PC-9 (cell line): ENCODE results near the gene SLC39A13. TPM values are rescaled to one million over a fixed set of nuclear protein-coding genes. Genes with fewer than 3 reads are reported as not detected.
A peak's percentile ranks its signal among the peaks of the same experiment; 100 is the strongest.

Experiments
- BruUV-seq: library from RNA; stranded (reverse); fragments of 400-500 nt; replicated peaks from 2 replicates; lab custom pipeline; 2021; lab: Mats Ljungman, UMichigan
- CTCF ChIA-PET: fragments of 300-600 bp; sonication (Branson Sonifier 250); formaldehyde crosslinking; loops from one replicate; lab custom pipeline; 2022; ENCODE audit warnings: antibody characterized with exemption; lab: Charles Lee
- POLR2A ChIA-PET: fragments of 300-600 bp; sonication (Branson Sonifier 250); formaldehyde crosslinking; loops from one replicate; lab custom pipeline; 2022; ENCODE audit warnings: antibody characterized with exemption; ENCODE audit not compliant: unreplicated experiment; lab: Charles Lee
- DNase-seq, 2 experiments: peaks; one replicate each; pipeline versions ENCODE4 v3.0.0 to v3.0.0-alpha.2; 2015 to 2022; ENCODE audit warnings: mixed read lengths in 1 of 2
- H2AFZ ChIP-seq: fragments of 200-600 bp; sonication (generic); 2 replicates; pipeline ENCODE4 v1.8.1; 2017; ENCODE audit warnings: antibody characterized with exemption
- H3F3A ChIP-seq: fragments of 200-600 bp; sonication (generic); 2 replicates; pipeline ENCODE4 v1.8.1; 2017; ENCODE audit warnings: antibody characterized with exemption, mild to moderate bottlenecking, low read depth; ENCODE audit not compliant: insufficient read depth
- H3K27ac ChIP-seq: fragments of 200-600 bp; sonication (generic); 2 replicates; pipeline ENCODE4 v1.6.1; 2016; ENCODE audit warnings: mixed run types
- H3K27me3 ChIP-seq: fragments of 200-600 bp; sonication (generic); 2 replicates; pipeline ENCODE4 v1.6.1; 2016; ENCODE audit warnings: low read depth, mixed run types; ENCODE audit not compliant: insufficient read depth
- H3K36me3 ChIP-seq: fragments of 200-600 bp; sonication (generic); 2 replicates; pipeline ENCODE4 v1.6.1; 2016; ENCODE audit warnings: low read depth, mixed run types
- H3K4me1 ChIP-seq: fragments of 200-600 bp; sonication (generic); replicated peaks from 2 replicates; pipeline ENCODE4 v1.6.1; 2016; ENCODE audit warnings: mixed run types; ENCODE audit not compliant: insufficient read depth
- H3K4me2 ChIP-seq: fragments of 200-600 bp; sonication (generic); 2 replicates; pipeline ENCODE4 v1.6.1; 2017; ENCODE audit warnings: mixed run types
- H3K4me3 ChIP-seq: fragments of 200-600 bp; sonication (generic); 2 replicates; pipeline ENCODE4 v1.6.1; 2016; ENCODE audit warnings: mixed run types
- H3K79me2 ChIP-seq: fragments of 200-600 bp; sonication (generic); 2 replicates; pipeline ENCODE4 v1.6.1; 2017; ENCODE audit warnings: low read depth, mixed run types
- H3K9me2 ChIP-seq: fragments of 200-600 bp; sonication (generic); 2 replicates; pipeline ENCODE4 v1.8.1; 2017; ENCODE audit warnings: mild to moderate bottlenecking; ENCODE audit not compliant: insufficient read depth
- H3K9me3 ChIP-seq: fragments of 200-600 bp; sonication (generic); 2 replicates; pipeline ENCODE4 v1.8.1; 2016; ENCODE audit warnings: low read depth; ENCODE audit not compliant: insufficient read depth
- H4K20me1 ChIP-seq: fragments of 200-600 bp; sonication (generic); 2 replicates; pipeline ENCODE4 v1.8.1; 2017; ENCODE audit not compliant: insufficient read depth
- EZH2 ChIP-seq: fragments of 200-600 bp; sonication (generic); IDR thresholded peaks from 2 replicates; pipeline ENCODE4 v1.8.0; 2017; ENCODE audit warnings: antibody characterized with exemption, low read depth
- intact Hi-C: fragments of 100-400 bp; cut with micrococcal nuclease; formaldehyde crosslinking; loops from one replicate; pipeline ENCODE4 v1.10.0; 2022; ENCODE audit not compliant: unreplicated experiment
- total RNA-seq: library from RNA; stranded (reverse); gene quantifications from 2 replicates; pipeline ENCODE4 v1.2.3, GENCODE V29; 2021
- TF ChIP-seq, protein P1 (sequence below): fragments of 200-600 bp; sonication (generic); conservative IDR thresholded peaks from 2 replicates; pipeline ENCODE4 v1.6.1; 2017; ENCODE audit warnings: mixed run types, antibody characterized with exemption, mild to moderate bottlenecking, moderate library complexity

Gene SLC39A13
- total RNA-seq, 1 experiment from 2014 or later, result 28.8 TPM

DNA sequence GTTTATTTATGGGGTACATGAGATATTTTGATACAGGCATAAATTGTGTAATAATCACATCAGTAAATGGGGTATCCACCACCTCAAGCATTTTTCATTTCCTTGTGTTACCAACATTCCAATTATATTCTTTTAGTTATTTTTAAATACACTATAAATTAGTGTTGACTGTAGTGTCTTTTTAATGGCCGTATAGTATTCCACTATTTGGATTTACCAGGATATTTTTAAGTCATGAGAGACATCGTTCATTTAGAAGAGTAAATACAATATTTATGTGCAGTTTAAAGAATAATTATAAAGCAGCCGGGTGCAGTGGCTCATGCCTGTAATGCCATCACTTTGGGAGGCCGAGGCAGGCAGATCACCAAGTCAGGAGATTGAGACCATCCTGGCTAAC is 23.9 kb upstream of the SLC39A13 start:
- Histone ChIP-seq H3F3A (no peaks in the 10 kb centered on the region), H4K20me1 (no peaks in the 10 kb centered on the region), H3K36me3 (no peaks in the 10 kb centered on the region), H3K9me2 (no peaks in the 10 kb centered on the region), H3K27ac (no peak overlapping the region), H3K27me3 (no peaks in the 10 kb centered on the region), H3K9me3 (no peaks in the 10 kb centered on the region), H3K79me2 (no peaks in the 10 kb centered on the region), H3K4me3 (no peak overlapping the region), H2AFZ (no peak overlapping the region), H3K4me1 (no peaks in the 10 kb centered on the region), H3K4me2 (no peak overlapping the region)
- CTCF ChIA-PET, result no interaction called here
- POLR2A ChIA-PET, result no interaction called here
- BruUV-seq, result no TSS peak
- DNase-seq, result peak in 1 of 2 experiments; percentile 6
- intact Hi-C loops, result no loop called here
- TF ChIP-seq, protein P1, sequence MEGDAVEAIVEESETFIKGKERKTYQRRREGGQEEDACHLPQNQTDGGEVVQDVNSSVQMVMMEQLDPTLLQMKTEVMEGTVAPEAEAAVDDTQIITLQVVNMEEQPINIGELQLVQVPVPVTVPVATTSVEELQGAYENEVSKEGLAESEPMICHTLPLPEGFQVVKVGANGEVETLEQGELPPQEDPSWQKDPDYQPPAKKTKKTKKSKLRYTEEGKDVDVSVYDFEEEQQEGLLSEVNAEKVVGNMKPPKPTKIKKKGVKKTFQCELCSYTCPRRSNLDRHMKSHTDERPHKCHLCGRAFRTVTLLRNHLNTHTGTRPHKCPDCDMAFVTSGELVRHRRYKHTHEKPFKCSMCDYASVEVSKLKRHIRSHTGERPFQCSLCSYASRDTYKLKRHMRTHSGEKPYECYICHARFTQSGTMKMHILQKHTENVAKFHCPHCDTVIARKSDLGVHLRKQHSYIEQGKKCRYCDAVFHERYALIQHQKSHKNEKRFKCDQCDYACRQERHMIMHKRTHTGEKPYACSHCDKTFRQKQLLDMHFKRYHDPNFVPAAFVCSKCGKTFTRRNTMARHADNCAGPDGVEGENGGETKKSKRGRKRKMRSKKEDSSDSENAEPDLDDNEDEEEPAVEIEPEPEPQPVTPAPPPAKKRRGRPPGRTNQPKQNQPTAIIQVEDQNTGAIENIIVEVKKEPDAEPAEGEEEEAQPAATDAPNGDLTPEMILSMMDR, result no peak
- no peak for TF ChIP-seq EZH2

DNA sequence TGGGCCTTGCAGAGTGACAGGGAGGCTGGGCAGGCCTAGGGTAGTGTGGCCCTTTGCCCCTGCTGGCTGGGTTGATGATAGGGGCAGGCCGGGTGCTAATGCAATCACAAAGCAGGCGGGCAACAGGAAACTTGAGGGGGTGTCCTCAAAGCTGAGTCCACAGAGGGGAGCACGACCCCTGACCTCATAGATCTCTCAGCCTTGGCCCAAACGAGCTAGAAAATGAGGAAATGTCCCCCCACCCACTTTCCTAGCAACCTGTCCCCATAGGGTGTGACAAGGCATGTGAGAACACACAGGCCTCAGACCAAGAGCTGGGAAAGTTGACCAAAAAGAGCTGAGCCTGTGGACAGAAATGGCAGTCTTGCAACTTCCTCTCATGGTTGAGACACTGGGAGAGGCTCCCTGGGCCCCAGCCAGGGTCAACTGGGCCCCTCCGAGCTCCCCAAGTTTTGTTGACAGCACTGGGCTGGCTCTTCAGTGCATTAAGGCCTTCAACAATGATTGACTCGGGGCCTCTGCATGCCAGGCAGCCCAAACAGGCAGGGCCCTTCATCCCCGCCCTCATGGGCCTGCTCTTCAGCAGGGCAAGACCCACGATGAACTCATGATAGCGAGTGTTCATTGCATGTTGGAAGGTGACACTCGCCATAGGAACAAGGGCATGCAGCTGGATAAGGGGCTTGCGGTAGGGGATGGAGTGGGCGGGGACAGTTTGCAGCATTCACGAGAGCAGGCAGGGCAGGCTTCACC is 20.3 kb upstream of the SLC39A13 start:
- Histone ChIP-seq H3K4me1 (no peaks in the 10 kb centered on the region), H3F3A (no peaks in the 10 kb centered on the region), H4K20me1 (no peaks in the 10 kb centered on the region), H3K27me3 (no peaks in the 10 kb centered on the region), H3K27ac (no peak overlapping the region), H3K9me2 (no peaks in the 10 kb centered on the region), H3K79me2 (no peaks in the 10 kb centered on the region), H3K4me3 (no peak overlapping the region), H3K4me2 (no peak overlapping the region), H3K9me3 (no peaks in the 10 kb centered on the region), H2AFZ (no peak overlapping the region), H3K36me3 (no peaks in the 10 kb centered on the region)
- intact Hi-C loops, result no loop called here
- ChIA-PET CTCF (no interaction called here), POLR2A (interaction anchor here (0.6 kb wide), 1 partner anchor 534 kb away, joined by 4 read pairs; no protein-coding TSS in a partner anchor)
- peak in 1 of 2 experiments; percentile 11 for DNase-seq
- no peak for TF ChIP-seq EZH2
- TF ChIP-seq, protein P1, result no peak
- no TSS peak for BruUV-seq

DNA sequence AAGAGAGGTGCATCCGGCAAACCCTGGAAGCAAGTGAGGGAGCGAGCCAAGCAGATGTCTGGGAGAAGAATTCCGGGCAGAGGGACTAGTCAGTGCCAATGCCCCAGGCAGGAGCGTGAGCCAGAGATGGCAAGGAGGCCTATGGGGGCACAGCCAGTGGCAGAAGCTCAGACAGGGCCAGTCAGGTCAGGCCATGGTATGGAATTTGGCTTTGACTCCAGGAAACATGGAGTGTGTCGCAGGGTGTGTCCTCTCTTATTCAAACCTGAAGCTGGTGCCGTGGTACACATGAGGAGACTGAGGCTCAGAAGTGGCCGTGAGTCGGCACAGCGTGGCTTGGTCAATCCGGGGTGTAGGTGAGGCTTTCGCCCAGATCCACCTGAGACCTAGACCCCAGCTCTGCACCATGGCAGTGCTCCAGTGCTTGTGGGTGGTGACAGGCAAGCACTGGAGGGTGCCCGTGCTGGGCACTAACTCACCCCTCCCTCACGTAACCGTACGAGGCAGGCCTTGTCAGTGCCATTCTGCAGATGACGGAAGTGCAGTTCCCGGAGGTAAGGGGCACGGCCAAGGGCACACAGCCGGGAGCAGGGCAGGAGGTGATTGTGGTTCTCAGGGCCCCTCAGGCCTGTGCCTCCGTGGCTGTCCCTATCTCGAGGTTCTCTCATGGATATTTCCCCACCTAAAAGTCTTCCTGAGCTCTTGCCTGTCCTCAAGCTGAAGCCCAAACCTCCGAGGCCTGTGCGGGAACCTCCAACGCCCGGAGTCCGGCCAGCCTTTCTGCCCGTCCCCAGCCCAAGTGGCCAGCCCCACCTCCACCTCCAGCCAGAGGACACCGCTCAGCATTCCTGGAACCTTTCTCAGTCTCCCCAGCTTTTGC is 19.5 kb upstream of the SLC39A13 start:
- CTCF ChIA-PET, result no interaction called here

More for the DNA sequence above, 19.5 kb upstream of the SLC39A13 start:
- peak; percentile 31 to 42 for DNase-seq
- no peaks in the 10 kb centered on the region for H3K9me3 ChIP-seq
- H3K27me3 ChIP-seq, result no peaks in the 10 kb centered on the region
- no peaks in the 10 kb centered on the region for H3K9me2 ChIP-seq
- no peak overlapping the region for H3K4me2 ChIP-seq
- H3K4me1 ChIP-seq, result no peaks in the 10 kb centered on the region
- no peaks in the 10 kb centered on the region for H4K20me1 ChIP-seq
- POLR2A ChIA-PET, result no interaction called here
- no peaks in the 10 kb centered on the region for H3K36me3 ChIP-seq
- no peaks in the 10 kb centered on the region for H3F3A ChIP-seq
- no peaks in the 10 kb centered on the region for H3K79me2 ChIP-seq
- intact Hi-C loops, result no loop called here
- no peak overlapping the region for H3K27ac ChIP-seq
- no peak overlapping the region for H2AFZ ChIP-seq
- TF ChIP-seq EZH2, result no peak
- TF ChIP-seq, protein P1, result no peak
- no peak overlapping the region for H3K4me3 ChIP-seq
- no TSS peak for BruUV-seq
